OCI-LY3 (cell line): ENCODE measurements around the gene NR1H3.

Experiments
- H2AFZ ChIP-seq: fragments of 200-600, 300-600 bp; shearing (Covaris generic); 2 replicates; pipeline ENCODE4 v1.6.0; 2014; ENCODE audit warnings: antibody characterized with exemption, low read depth, low read length
- H3K27ac ChIP-seq: fragments of 200-600, 300-600 bp; sonication (generic); 2 replicates; pipeline ENCODE4 v1.5.1; 2014; ENCODE audit warnings: mild to moderate bottlenecking, low read length, moderate library complexity, mixed read lengths
- H3K27me3 ChIP-seq: fragments of 200-600, 300-600 bp; sonication (generic); 2 replicates; pipeline ENCODE4 v1.6.1; 2014; ENCODE audit warnings: low read depth, low read length, mixed read lengths
- H3K36me3 ChIP-seq: fragments of 200-600, 300-600 bp; sonication (generic); replicated peaks from 2 replicates; pipeline ENCODE3; 2014; ENCODE audit warnings: low read depth, low read length, mixed read lengths
- H3K4me1 ChIP-seq: fragments of 300-600, 200-600 bp; sonication (generic); 2 replicates; pipeline ENCODE4 v1.6.1; 2014; ENCODE audit warnings: low read length, mixed read lengths
- H3K4me2 ChIP-seq: fragments of 200-600, 300-600 bp; sonication (generic); 2 replicates; pipeline ENCODE4 v1.6.1; 2014; ENCODE audit warnings: low read length, mixed read lengths
- H3K4me3 ChIP-seq: fragments of 300-600, 200-600 bp; sonication (generic); 2 replicates; pipeline ENCODE4 v1.5.1; 2014; ENCODE audit warnings: antibody characterized with exemption, mild to moderate bottlenecking, low read length, moderate library complexity
- H3K79me2 ChIP-seq: fragments of 300-600, 200-600 bp; shearing (Covaris generic); 2 replicates; pipeline ENCODE4 v1.6.1; 2014; ENCODE audit warnings: mild to moderate bottlenecking, low read length, mixed read lengths
- H3K9ac ChIP-seq: fragments of 300-600, 200-600 bp; shearing (Covaris generic); 2 replicates; pipeline ENCODE4 v1.6.0; 2014; ENCODE audit warnings: mild to moderate bottlenecking, low read length, moderate library complexity
- H3K9me3 ChIP-seq: fragments of 200-600, 300-600 bp; shearing (Covaris generic); 2 replicates; pipeline ENCODE4 v1.6.1; 2014; ENCODE audit warnings: low read length, mixed read lengths; ENCODE audit not compliant: insufficient read depth
- H4K20me1 ChIP-seq: fragments of 200-600, 300-600 bp; sonication (generic); 2 replicates; pipeline ENCODE4 v1.6.1; 2016; ENCODE audit warnings: low read length, mixed read lengths; ENCODE audit not compliant: insufficient read depth
- EZH2phosphoT487 ChIP-seq: fragments of 200-600 bp; shearing (Covaris generic); IDR thresholded peaks from 2 replicates; pipeline ENCODE4 v1.6.1; 2018; ENCODE audit warnings: antibody characterized with exemption, mixed run types, low read depth
- TF ChIP-seq, protein P1 (sequence below): fragments of 200-600, 300-600 bp; sonication (generic); IDR thresholded peaks from 2 replicates; pipeline ENCODE4 v1.5.1; 2014; ENCODE audit warnings: antibody characterized with exemption, low read length, low read depth

NR1H3 gene

GRCh38 chr11:47213950-47214565 lies 43.7 kb upstream of the NR1H3 start:
- TF ChIP-seq, protein P1, sequence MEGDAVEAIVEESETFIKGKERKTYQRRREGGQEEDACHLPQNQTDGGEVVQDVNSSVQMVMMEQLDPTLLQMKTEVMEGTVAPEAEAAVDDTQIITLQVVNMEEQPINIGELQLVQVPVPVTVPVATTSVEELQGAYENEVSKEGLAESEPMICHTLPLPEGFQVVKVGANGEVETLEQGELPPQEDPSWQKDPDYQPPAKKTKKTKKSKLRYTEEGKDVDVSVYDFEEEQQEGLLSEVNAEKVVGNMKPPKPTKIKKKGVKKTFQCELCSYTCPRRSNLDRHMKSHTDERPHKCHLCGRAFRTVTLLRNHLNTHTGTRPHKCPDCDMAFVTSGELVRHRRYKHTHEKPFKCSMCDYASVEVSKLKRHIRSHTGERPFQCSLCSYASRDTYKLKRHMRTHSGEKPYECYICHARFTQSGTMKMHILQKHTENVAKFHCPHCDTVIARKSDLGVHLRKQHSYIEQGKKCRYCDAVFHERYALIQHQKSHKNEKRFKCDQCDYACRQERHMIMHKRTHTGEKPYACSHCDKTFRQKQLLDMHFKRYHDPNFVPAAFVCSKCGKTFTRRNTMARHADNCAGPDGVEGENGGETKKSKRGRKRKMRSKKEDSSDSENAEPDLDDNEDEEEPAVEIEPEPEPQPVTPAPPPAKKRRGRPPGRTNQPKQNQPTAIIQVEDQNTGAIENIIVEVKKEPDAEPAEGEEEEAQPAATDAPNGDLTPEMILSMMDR = no peak
- no peak for TF ChIP-seq EZH2phosphoT487
- Histone ChIP-seq H3K36me3 (peaks cover 20% of the 10 kb centered on the region), H3K27me3 (no peaks in the 10 kb centered on the region), H3K9ac (peak overlapping the region; percentile 79), H3K27ac (peak overlapping the region; percentile 90), H3K4me1 (peaks cover 22% of the 10 kb centered on the region), H2AFZ (peak overlapping the region; percentile 78), H3K79me2 (peaks cover 22% of the 10 kb centered on the region), H3K9me3 (no peaks in the 10 kb centered on the region), H4K20me1 (peaks cover 5% of the 10 kb centered on the region; the same call in 1 of the 2 replicates), H3K4me2 (peak overlapping the region; percentile 50), H3K4me3 (peak overlapping the region; percentile 92)

DNA sequence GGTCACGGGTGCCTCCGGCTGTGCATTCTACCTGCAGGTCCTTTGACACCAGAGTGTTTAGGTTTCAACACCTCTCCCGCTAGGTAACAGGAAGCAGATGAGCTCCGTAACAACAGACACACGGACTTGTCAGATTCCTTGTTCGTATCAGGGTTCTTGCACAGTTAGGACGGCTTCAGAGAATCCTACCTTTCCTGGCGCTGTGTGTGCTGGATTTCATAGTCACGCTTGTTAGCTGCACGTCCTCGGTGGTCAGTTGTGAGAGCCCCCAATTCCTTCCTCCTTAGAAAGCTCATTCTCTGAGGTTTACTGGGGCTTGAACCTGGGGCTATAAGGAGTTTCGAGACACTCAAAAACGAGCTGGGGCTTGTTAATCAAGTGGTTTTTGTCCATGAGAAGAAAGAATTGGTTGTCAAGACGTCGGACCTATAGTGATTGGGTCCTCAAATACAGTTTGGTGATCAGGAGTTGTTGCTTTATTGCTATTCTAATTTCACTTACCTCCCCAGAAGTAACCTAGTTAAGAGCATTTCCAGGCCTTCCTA lies 42.4 kb upstream of the NR1H3 start:
- Histone ChIP-seq H3K4me2 (peak overlapping the region; percentile 84), H3K9ac (peak overlapping the region; percentile 95), H3K4me1 (peaks cover 22% of the 10 kb centered on the region), H4K20me1 (peaks cover 5% of the 10 kb centered on the region; the same call in 1 of the 2 replicates), H3K27ac (peak overlapping the region; percentile 90), H3K4me3 (peak overlapping the region; percentile 92), H2AFZ (peak overlapping the region; percentile 74; the same call in 1 of the 2 replicates), H3K9me3 (no peaks in the 10 kb centered on the region), H3K27me3 (no peaks in the 10 kb centered on the region), H3K79me2 (peaks cover 22% of the 10 kb centered on the region), H3K36me3 (peaks cover 30% of the 10 kb centered on the region)
- no peak for TF ChIP-seq EZH2phosphoT487
- TF ChIP-seq, protein P1 = no peak

DNA sequence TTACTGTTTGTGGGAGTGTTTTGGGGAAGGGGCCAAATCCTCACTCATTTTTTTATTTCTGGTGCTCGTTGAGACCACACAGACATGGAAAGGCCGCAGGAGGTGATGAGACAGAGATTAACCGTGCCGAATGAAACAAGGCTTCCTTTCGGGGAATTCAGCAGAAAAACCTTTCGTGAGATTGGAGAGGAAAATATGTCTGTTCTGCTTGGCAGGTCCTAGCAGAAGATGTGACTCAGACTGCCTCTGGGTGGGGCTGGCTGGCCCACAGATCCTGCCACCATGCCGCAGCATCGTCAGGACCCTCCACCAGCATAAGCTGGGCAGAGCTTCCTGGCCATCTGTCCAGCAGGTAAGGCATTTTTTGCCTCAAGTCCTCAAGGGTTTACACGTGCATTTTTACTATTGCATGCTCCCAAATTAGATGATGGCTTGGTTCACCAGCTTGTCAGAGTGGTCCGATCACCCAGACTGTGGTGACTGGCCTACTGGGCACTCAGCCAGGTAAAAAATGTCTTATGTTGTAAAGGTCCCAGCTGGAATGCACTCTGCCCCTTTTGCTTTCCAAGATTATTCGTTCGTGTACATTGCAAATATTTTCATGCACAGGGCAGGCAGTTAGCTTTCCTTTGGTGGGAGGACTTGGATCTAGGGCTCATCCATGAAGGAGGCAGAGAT lies 41.5 kb upstream of the NR1H3 start:
- Histone ChIP-seq H3K9ac (peak overlapping the region; percentile 95), H3K27me3 (no peaks in the 10 kb centered on the region), H3K36me3 (peaks cover 33% of the 10 kb centered on the region), H3K9me3 (no peaks in the 10 kb centered on the region), H3K4me3 (peak overlapping the region; percentile 92), H3K79me2 (peaks cover 22% of the 10 kb centered on the region), H3K4me1 (peaks cover 22% of the 10 kb centered on the region), H2AFZ (no peak overlapping the region), H3K27ac (peak overlapping the region; percentile 90), H3K4me2 (peak overlapping the region; percentile 84), H4K20me1 (peaks cover 5% of the 10 kb centered on the region; the same call in 1 of the 2 replicates)
- TF ChIP-seq, protein P1 = peak; percentile 21
- TF ChIP-seq EZH2phosphoT487 = no peak

- TF ChIP-seq, protein P1 = no peak
- TF ChIP-seq EZH2phosphoT487 = no peak
- H3K4me1 ChIP-seq = peaks cover 24% of the 10 kb centered on the region
- no peak overlapping the region for H3K27ac ChIP-seq
- peaks cover 5% of the 10 kb centered on the region; the same call in 1 of the 2 replicates for H4K20me1 ChIP-seq
- H3K4me2 ChIP-seq = no peak overlapping the region
- no peak overlapping the region for H3K4me3 ChIP-seq
- H3K36me3 ChIP-seq = peaks cover 42% of the 10 kb centered on the region
- H3K9me3 ChIP-seq = no peaks in the 10 kb centered on the region
- H3K9ac ChIP-seq = no peak overlapping the region
- peaks cover 20% of the 10 kb centered on the region for H3K79me2 ChIP-seq
- no peaks in the 10 kb centered on the region for H3K27me3 ChIP-seq
- H2AFZ ChIP-seq = no peak overlapping the region
Measured at GRCh38 chr11:47220401-47220821, 37.4 kb upstream of the NR1H3 start.
